Fibroblast of lung (primary cell): ENCODE measurements around the gene JAK1. TPM values are rescaled to one million over a fixed set of nuclear protein-coding genes. Genes with fewer than 3 reads are reported as not detected.
A peak's percentile ranks its signal among the peaks of the same experiment; 100 is the strongest.

Experiments
- DNase-seq, 2 donors: peaks; one replicate each; pipeline versions ENCODE4 v3.0.0 to v3.0.0-alpha.2; 2010; ENCODE audit warnings: low read depth in 2 of 2
- H2AFZ ChIP-seq: 2 replicates; pipeline ENCODE4 v1.5.1; 2012; ENCODE audit warnings: low read length, control low read depth, inconsistent platforms
- H3K27ac ChIP-seq: 2 replicates; pipeline ENCODE4 v1.5.1; 2011; ENCODE audit warnings: low read length, control low read depth; ENCODE audit not compliant: insufficient read depth
- H3K27me3 ChIP-seq: 2 replicates; pipeline ENCODE4 v1.5.1; 2011; ENCODE audit warnings: mild to moderate bottlenecking, low read length; ENCODE audit not compliant: control insufficient read depth, insufficient read depth
- H3K36me3 ChIP-seq: 2 replicates; pipeline ENCODE4 v1.5.1; 2011; ENCODE audit warnings: low read length; ENCODE audit not compliant: control insufficient read depth, insufficient read depth
- H3K4me1 ChIP-seq: 2 replicates; pipeline ENCODE4 v1.5.1; 2011; ENCODE audit warnings: low read length; ENCODE audit not compliant: control insufficient read depth, insufficient read depth; ENCODE audit errors: extremely low read depth
- H3K4me2 ChIP-seq: 2 replicates; pipeline ENCODE4 v1.5.1; 2011; ENCODE audit warnings: low read length, control low read depth; ENCODE audit not compliant: insufficient read depth; ENCODE audit errors: extremely low read depth
- H3K4me3 ChIP-seq, 4 experiments: fragments of 200-600 bp in 1 of 4; sonication (generic) in 1 of 4; replicated peaks in 1 of 4; 2 replicates each; pipeline ENCODE4 v1.5.1; 2011 to 2016; ENCODE audit warnings: low read length in 4 of 4, low read depth in 3 of 4, mild to moderate bottlenecking in 3 of 4, control low read depth in 2 of 4, inconsistent platforms in 1 of 4, mixed read lengths in 1 of 4; ENCODE audit not compliant: insufficient read depth in 1 of 4; ENCODE audit errors: control extremely low read depth in 1 of 4
- H3K79me2 ChIP-seq: 2 replicates; pipeline ENCODE4 v1.5.1; 2012; ENCODE audit warnings: mild to moderate bottlenecking, low read length, inconsistent platforms; ENCODE audit not compliant: control insufficient read depth, insufficient read depth
- H3K9ac ChIP-seq: 2 replicates; pipeline ENCODE4 v1.5.1; 2011; ENCODE audit warnings: mild to moderate bottlenecking, low read length, control low read depth; ENCODE audit not compliant: insufficient read depth
- H3K9me3 ChIP-seq: 2 replicates; pipeline ENCODE4 v1.5.1; 2012; ENCODE audit warnings: low read depth, low read length; ENCODE audit not compliant: control insufficient read depth, insufficient read depth
- H4K20me1 ChIP-seq: 2 replicates; pipeline ENCODE4 v1.5.1; 2011; ENCODE audit warnings: low read length; ENCODE audit not compliant: control insufficient read depth, insufficient read depth; ENCODE audit errors: extremely low read depth
- EZH2 ChIP-seq: IDR thresholded peaks from 2 replicates; pipeline ENCODE4 v1.5.1; 2012; ENCODE audit warnings: low read length, control low read depth, mild to moderate bottlenecking; ENCODE audit errors: missing control alignments
- polyA minus RNA-seq: library from RNA; depleted of rRNA, polyadenylated mRNA; stranded (reverse); fragments of >200 nt; gene quantifications from 2 replicates; pipeline ENCODE4 v1.2.3, GENCODE V29; 2011; ENCODE audit warnings: low replicate concordance
- polyA plus RNA-seq, 2 donors: library from polyadenylated mRNA; depleted of rRNA in 1 of 2; stranded (reverse) in 1 of 2; unstranded in 1 of 2; fragments of >200 nt; gene quantifications; 2 replicates each; pipeline ENCODE4 v1.2.1, GENCODE V29; 2011 to 2012; ENCODE audit warnings: missing spikeins in 1 of 2
- total RNA-seq: library from RNA; depleted of rRNA; stranded (reverse); fragments of >200 nt; gene quantifications from 2 replicates; pipeline ENCODE4 v1.2.1, GENCODE V29; 2014
- TF ChIP-seq, protein P1 (sequence below), 2 donors: IDR thresholded peaks in 1 of 2; conservative IDR thresholded peaks in 1 of 2; 1 replicate in 1 of 2; 2 replicates in 1 of 2; pipeline ENCODE4 v1.5.1; 2011 to 2012; ENCODE audit warnings: low read length in 2 of 2, control low read depth in 1 of 2, inconsistent platforms in 1 of 2, low read depth in 1 of 2, mild to moderate bottlenecking in 1 of 2

Gene JAK1
- total RNA-seq (145 and 152 TPM in 2 replicates), polyA plus RNA-seq (131 and 144 TPM in 2 replicates), polyA minus RNA-seq (132 and 135 TPM in 2 replicates)
- polyA plus RNA-seq (2012): 92.7 and 111 TPM in 2 replicates

DNA sequence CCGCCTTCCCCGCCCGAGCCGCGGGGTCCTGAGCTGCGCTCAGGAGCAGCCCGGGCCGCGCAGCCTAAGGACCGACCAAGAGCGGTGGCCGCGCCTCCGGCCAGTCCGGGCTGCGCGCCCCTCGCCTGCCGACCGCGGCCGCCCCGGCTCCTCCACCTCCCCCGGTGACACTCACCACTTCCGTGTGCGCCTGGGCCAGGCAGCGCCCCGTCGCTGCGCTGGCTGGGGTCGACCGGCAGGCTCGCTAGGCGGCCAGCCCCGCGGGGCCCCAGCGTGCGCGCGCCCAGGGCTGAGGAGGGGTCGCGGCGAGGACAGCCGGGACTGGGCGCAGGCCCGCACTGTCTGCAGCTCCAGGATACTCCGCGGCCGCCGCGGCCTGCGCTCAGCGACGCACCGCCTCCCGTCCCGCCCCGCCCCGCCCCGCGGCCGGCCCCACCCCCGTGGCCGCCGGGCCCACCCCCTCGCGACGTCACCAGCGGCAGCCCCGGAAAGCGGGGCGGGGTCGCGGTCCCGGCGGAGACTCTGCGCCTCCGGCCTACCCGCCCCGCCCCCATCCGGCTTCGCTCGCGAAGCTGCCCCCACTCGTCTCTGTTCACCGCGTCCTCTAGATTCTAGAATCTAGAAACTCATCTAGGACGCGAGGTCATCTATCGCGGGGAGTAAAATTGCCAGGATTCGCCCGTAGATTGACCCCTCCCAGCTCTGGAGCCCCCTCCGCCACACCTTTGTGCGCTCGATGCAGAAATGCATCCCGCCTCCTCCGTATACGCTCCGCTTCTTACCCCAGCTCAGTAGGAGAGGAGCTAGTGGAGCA is at the start of gene JAK1:
Gene JAK1, minus strand, starts transcription at position 392 of the 814 bp plus-strand sequence. CDS start 80,285 bp downstream, outside the sequence.
- H4K20me1 ChIP-seq: no peaks in the 10 kb centered on the region
- H3K9ac ChIP-seq: peak within 1 kb of the TSS; percentile 81
- H3K79me2 ChIP-seq: peaks cover 44% of the 10 kb centered on the region
- TF ChIP-seq, protein P1, sequence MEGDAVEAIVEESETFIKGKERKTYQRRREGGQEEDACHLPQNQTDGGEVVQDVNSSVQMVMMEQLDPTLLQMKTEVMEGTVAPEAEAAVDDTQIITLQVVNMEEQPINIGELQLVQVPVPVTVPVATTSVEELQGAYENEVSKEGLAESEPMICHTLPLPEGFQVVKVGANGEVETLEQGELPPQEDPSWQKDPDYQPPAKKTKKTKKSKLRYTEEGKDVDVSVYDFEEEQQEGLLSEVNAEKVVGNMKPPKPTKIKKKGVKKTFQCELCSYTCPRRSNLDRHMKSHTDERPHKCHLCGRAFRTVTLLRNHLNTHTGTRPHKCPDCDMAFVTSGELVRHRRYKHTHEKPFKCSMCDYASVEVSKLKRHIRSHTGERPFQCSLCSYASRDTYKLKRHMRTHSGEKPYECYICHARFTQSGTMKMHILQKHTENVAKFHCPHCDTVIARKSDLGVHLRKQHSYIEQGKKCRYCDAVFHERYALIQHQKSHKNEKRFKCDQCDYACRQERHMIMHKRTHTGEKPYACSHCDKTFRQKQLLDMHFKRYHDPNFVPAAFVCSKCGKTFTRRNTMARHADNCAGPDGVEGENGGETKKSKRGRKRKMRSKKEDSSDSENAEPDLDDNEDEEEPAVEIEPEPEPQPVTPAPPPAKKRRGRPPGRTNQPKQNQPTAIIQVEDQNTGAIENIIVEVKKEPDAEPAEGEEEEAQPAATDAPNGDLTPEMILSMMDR (conservative IDR thresholded peaks at IDR 0.05 in 1 of 2, IDR thresholded peaks at IDR 0.05 in 1 of 2; ENCODE audit: low read depth in 1 of 2, low read length in 2 of 2): no peak
- no peak for TF ChIP-seq EZH2
- peak within 1 kb of the TSS; percentile 70 to 99 (median 80) for H3K4me3 ChIP-seq
- peaks cover 1% of the 10 kb centered on the region for H3K36me3 ChIP-seq
- peak within 1 kb of the TSS; percentile 76 for H3K27ac ChIP-seq
- H3K9me3 ChIP-seq: no peaks in the 10 kb centered on the region
- peaks cover 2% of the 10 kb centered on the region for H3K4me1 ChIP-seq
- no peaks in the 10 kb centered on the region for H3K27me3 ChIP-seq
- H3K4me2 ChIP-seq: peak within 1 kb of the TSS; percentile 87
- H2AFZ ChIP-seq: peak within 1 kb of the TSS; percentile 93
- peak; percentile 73 to 79 for DNase-seq

- H3K27ac ChIP-seq: no peak overlapping the region
- H3K4me2 ChIP-seq: no peak overlapping the region
- TF ChIP-seq, protein P1 (conservative IDR thresholded peaks at IDR 0.05 in 1 of 2, IDR thresholded peaks at IDR 0.05 in 1 of 2; ENCODE audit: low read depth in 1 of 2, low read length in 2 of 2): no peak
- TF ChIP-seq EZH2: no peak
- no peak overlapping the region for H3K9ac ChIP-seq
- H3K79me2 ChIP-seq: no peaks in the 10 kb centered on the region
- no peaks in the 10 kb centered on the region for H3K4me1 ChIP-seq
- H3K27me3 ChIP-seq: no peaks in the 10 kb centered on the region
- no peaks in the 10 kb centered on the region for H3K9me3 ChIP-seq
- H4K20me1 ChIP-seq: no peaks in the 10 kb centered on the region
- no peak for DNase-seq
- H2AFZ ChIP-seq: no peak overlapping the region
- H3K36me3 ChIP-seq: no peaks in the 10 kb centered on the region
- no peak overlapping the region for H3K4me3 ChIP-seq
These were observed 48.0 kb upstream of the JAK1 start for GRCh38 chr1:65014321-65014720.

- no peaks in the 10 kb centered on the region for H3K79me2 ChIP-seq
- H3K4me1 ChIP-seq: no peaks in the 10 kb centered on the region
- TF ChIP-seq EZH2: no peak
- TF ChIP-seq, protein P1 (conservative IDR thresholded peaks at IDR 0.05 in 1 of 2, IDR thresholded peaks at IDR 0.05 in 1 of 2; ENCODE audit: low read depth in 1 of 2, low read length in 2 of 2): no peak
- DNase-seq: no peak
- no peak overlapping the region for H2AFZ ChIP-seq
- no peak overlapping the region for H3K4me3 ChIP-seq
- H3K9ac ChIP-seq: no peak overlapping the region
- H3K4me2 ChIP-seq: no peak overlapping the region
- H3K9me3 ChIP-seq: no peaks in the 10 kb centered on the region
- H3K27me3 ChIP-seq: no peaks in the 10 kb centered on the region
- no peak overlapping the region for H3K27ac ChIP-seq
- H4K20me1 ChIP-seq: no peaks in the 10 kb centered on the region
- H3K36me3 ChIP-seq: no peaks in the 10 kb centered on the region
These were observed 45.6 kb upstream of the JAK1 start for GRCh38 chr1:65011983-65012382.
